HL-60 (cell line): ENCODE measurements around the gene CAMTA1.

Experiments
- GABPA ChIP-seq: IDR thresholded peaks from 2 replicates; pipeline ENCODE4 v1.6.1; 2012; ENCODE audit warnings: low read depth
- POLR2AphosphoS5 ChIP-seq: IDR thresholded peaks from 2 replicates; pipeline ENCODE4 v1.6.1; 2012; ENCODE audit warnings: low read depth
- REST ChIP-seq: IDR thresholded peaks from 2 replicates; pipeline ENCODE4 v1.6.1; 2012; ENCODE audit warnings: low read depth; ENCODE audit not compliant: insufficient replicate concordance

DNA sequence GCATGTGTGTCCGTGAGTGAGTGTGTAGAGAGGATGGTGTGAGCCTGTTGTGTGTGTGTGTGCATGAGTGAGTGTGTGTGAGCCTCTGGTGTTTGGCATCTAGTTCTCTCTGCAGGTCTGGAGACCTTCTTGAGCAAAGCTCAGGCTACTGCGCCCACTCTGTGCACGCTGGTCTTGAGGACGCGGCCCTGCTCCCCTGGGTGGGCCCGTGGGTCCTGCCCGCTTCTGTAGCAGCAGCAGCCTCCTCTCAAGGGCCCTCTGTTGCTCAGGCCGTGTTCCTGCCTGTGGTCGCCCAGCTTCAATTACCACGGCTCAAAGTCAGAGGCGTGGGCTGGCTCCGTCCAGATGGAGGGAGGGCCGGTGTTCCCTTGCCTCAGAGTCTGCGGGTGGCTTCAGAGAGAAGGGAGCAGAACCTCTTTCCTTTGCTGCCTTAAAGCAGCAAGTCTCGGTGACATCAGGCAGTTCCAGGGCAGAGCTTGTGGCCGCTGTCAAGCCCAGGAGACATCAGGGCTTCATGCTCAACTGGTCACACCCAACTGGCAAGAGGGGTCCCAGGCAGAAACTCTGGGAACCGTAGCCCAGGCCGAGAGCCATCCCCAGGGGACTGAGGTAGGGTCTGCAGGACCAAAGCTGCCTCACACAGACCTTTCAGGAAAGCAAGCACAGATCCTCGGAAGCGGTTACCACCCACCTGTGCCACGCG, 715.3 kb downstream of the CAMTA1 start:
- TF ChIP-seq REST (no peak), POLR2AphosphoS5 (no peak), GABPA (no peak)
